Brain microvascular endothelial cell (primary cell): Measurements from ENCODE around the gene SPC25.

Experiments used
- DNase-seq: peaks from one replicate; pipeline ENCODE4 v3.0.0-alpha.2; 2020
- H3K27ac ChIP-seq: fragments of 250-450 bp; sonication (Bioruptor Pico); 2 replicates; pipeline ENCODE4 v1.5.1; 2020; ENCODE audit warnings: mild to moderate bottlenecking, moderate library complexity
- H3K27me3 ChIP-seq: fragments of 250-450 bp; sonication (Bioruptor Pico); replicated peaks from 2 replicates; pipeline ENCODE4 v1.5.1; 2020; ENCODE audit warnings: mild to moderate bottlenecking
- H3K36me3 ChIP-seq: fragments of 250-450 bp; sonication (Bioruptor Pico); replicated peaks from 2 replicates; pipeline ENCODE4 v1.5.1; 2020; ENCODE audit warnings: mild to moderate bottlenecking
- H3K4me3 ChIP-seq: 2 replicates; pipeline ENCODE4 v1.5.1; 2011; ENCODE audit warnings: low read depth, mild to moderate bottlenecking, control low read depth, low read length, moderate library complexity
- CTCF ChIP-seq: IDR thresholded peaks from 2 replicates; pipeline ENCODE4 v1.5.1; 2011; ENCODE audit warnings: low read depth, mild to moderate bottlenecking, moderate library complexity, low read length, control low read depth, inconsistent platforms; ENCODE audit errors: missing control alignments
- in situ Hi-C: cut with HindIII; loops from 2 replicates; pipeline ENCODE4 v1.10.0; 2017; ENCODE audit warnings: low sequenced_read_pairs, low pct_ligation_motif_present

Gene SPC25

GRCh38 chr2:168854651-168855050 is 35.6 kb downstream of the SPC25 start:
- no peak for DNase-seq
- Histone ChIP-seq H3K27me3 (no peaks in the 10 kb centered on the region), H3K36me3 (no peaks in the 10 kb centered on the region), H3K4me3 (no peak overlapping the region), H3K27ac (no peak overlapping the region)
- in situ Hi-C loops, result no loop called here
- TF ChIP-seq CTCF, result no peak

- Histone ChIP-seq H3K27me3 (no peaks in the 10 kb centered on the region), H3K27ac (no peak overlapping the region), H3K36me3 (no peaks in the 10 kb centered on the region), H3K4me3 (no peak overlapping the region)
- in situ Hi-C loops, result no loop called here
- no peak for DNase-seq
- no peak for TF ChIP-seq CTCF
Measured at GRCh38 chr2:168853471-168853870, 36.8 kb downstream of the SPC25 start.

DNA sequence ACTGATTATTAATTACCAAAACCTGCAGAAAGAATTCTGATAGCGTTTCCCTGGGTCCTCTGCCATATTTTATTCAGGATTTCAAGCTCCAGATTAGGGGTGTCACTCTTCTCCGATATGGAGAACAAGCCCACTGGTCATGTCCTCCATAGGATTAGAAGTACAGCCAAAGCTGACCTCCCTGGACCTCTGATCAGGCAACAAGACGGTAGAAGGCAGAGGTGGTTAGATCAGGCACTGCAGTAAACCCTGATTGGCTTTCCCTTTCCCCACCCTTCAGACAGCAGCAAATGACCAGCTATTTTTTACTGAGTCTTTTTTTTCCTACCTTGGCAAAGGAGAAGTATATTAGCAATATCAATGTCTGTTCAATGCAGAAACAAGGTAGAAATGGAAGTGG is 37.7 kb downstream of the SPC25 start:
- no peak for DNase-seq
- H3K36me3 ChIP-seq, result no peaks in the 10 kb centered on the region
- in situ Hi-C loops, result no loop called here
- no peak for TF ChIP-seq CTCF
- no peak overlapping the region for H3K4me3 ChIP-seq
- H3K27me3 ChIP-seq, result no peaks in the 10 kb centered on the region
- H3K27ac ChIP-seq, result no peak overlapping the region

DNA sequence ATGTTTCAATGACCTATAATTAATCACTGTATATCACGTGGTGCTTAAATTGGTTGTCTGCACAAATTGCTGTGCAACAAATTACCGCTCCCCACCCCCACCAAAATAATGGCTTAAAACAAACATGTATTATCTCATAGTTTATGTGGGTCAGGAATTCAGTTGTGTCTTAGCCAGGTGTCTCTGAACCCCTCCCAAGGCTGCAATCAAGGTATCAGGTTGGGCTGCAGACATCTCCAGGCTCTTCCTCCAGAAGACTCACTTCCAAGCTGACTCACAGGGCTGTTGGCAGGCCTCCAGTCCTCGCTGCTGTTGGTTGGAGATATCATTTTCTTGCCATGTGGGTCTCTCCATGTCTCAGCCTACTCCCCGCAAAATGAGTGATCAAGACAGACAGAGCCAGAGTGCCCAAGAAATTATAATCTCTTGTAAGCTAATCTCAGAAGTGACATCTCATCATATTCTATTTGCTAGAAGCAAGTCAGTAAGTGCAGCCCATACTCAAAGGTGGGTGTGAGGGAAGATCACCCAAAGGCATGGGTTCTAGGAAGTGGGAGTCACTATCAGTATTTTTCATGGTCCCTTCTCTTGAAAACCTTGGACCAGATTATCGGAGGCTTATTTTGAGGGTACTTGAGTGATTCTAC is 38.4 kb downstream of the SPC25 start:
- DNase-seq, result peak; percentile 91
- H3K4me3 ChIP-seq, result no peak overlapping the region
- in situ Hi-C loops, result no loop called here
- no peaks in the 10 kb centered on the region for H3K36me3 ChIP-seq
- no peak overlapping the region for H3K27ac ChIP-seq
- H3K27me3 ChIP-seq, result no peaks in the 10 kb centered on the region
- TF ChIP-seq CTCF, result no peak

DNA sequence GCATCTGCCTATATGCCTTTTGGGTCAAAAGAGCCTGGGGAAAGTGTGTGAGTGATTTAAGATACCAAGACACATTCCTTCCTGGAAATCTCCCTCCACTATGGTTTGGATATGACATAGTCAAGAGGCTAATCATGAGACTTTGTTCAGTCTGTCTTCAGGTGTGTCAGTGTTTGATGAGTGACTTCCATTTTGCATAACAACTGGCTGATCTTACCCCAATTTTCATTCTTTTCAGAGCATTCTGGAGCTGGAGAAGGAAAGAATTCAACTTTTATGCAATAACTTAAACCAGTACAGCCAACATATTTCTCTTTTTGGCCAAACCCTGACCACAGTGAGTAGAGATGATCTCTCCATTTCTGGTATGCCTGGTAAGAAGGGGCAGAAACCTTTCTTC is 39.4 kb downstream of the SPC25 start:
- in situ Hi-C loops, result no loop called here

More for the DNA sequence above, 39.4 kb downstream of the SPC25 start:
- no peak overlapping the region for H3K27ac ChIP-seq
- no peak overlapping the region for H3K4me3 ChIP-seq
- TF ChIP-seq CTCF, result no peak
- H3K27me3 ChIP-seq, result no peaks in the 10 kb centered on the region
- no peaks in the 10 kb centered on the region for H3K36me3 ChIP-seq
- no peak for DNase-seq
